Heart left ventricle (tissue), 16 donors: Measurements from ENCODE around the gene MACROD1. TPM values are rescaled to one million over a fixed set of nuclear protein-coding genes. Genes with fewer than 3 reads are reported as not detected.

Experiments
- ATAC-seq, 4 donors: fragments of 200-7000 bp; cut with Tn5 transposase; one replicate each; pipeline ENCODE4 v1.9.1; 2020 to 2022; ENCODE audit warnings: moderate library complexity in 4 of 4, mild to moderate bottlenecking in 3 of 4, moderate number of reproducible peaks in 1 of 4
- DNase-seq, 5 donors: peaks; one replicate each; pipeline ENCODE4 v3.0.0-alpha.2; 2020
- H3K27ac ChIP-seq, 12 donors: fragments of 200-600 bp; sonication (generic) in 4 of 12; one replicate each; pipeline versions ENCODE4 v1.5.0 to v1.8.0; 2016 to 2022; ENCODE audit warnings: mild to moderate bottlenecking in 2 of 12
- H3K27me3 ChIP-seq, 9 donors: fragments of 200-600 bp; sonication (generic) in 2 of 9; one replicate each; pipeline versions ENCODE4 v1.5.1 to v1.8.0; 2016 to 2022; ENCODE audit warnings: mild to moderate bottlenecking in 3 of 9
- H3K36me3 ChIP-seq, 9 donors: fragments of 200-600 bp; sonication (generic) in 2 of 9; one replicate each; pipeline versions ENCODE4 v1.5.0 to v1.8.0; 2018 to 2022; ENCODE audit warnings: mild to moderate bottlenecking in 2 of 9
- H3K4me1 ChIP-seq, 12 donors: fragments of 200-600 bp; sonication (generic) in 4 of 12; one replicate each; pipeline versions ENCODE4 v1.5.0 to v1.8.0; 2016 to 2022; ENCODE audit warnings: mild to moderate bottlenecking in 3 of 12
- H3K4me3 ChIP-seq, 12 donors: fragments of 200-600 bp; sonication (generic) in 4 of 12; one replicate each; pipeline versions ENCODE4 v1.5.0 to v1.8.0; 2017 to 2022; ENCODE audit warnings: mild to moderate bottlenecking in 9 of 12, moderate library complexity in 4 of 12
- H3K9me3 ChIP-seq, 12 donors: fragments of 200-600 bp; sonication (generic) in 4 of 12; one replicate each; pipeline versions ENCODE4 v1.5.0 to v1.8.0; 2016 to 2022; ENCODE audit warnings: mild to moderate bottlenecking in 1 of 12
- POLR2A ChIP-seq, 2 donors: fragments of 450-650 bp; IDR thresholded peaks; one replicate each; pipeline ENCODE4 v1.6.1; 2017; ENCODE audit warnings: antibody characterized with exemption in 2 of 2, mild to moderate bottlenecking in 2 of 2, moderate library complexity in 2 of 2
- WGBS, 4 donors: extraction: QIAGEN DNeasy Blood & Tissue Kit in 2 of 4; methylation state at CpG; one replicate each; pipeline versions ENCODE4 v1.1.5 to v1.1.7; 2013 to 2018; 5-methylcytosine and 5-hydroxymethylcytosine counted together
- intact Hi-C, 10 donors: fragments of 100-400 bp; cut with DNase I; formaldehyde crosslinking; loops; one replicate each; pipeline versions ENCODE4 v1.11.1 to v1.14.2; 2022
- polyA plus RNA-seq, 2 donors: library from polyadenylated mRNA; stranded (reverse); fragments of 200-250 nt; gene quantifications; one replicate each; pipeline ENCODE4 v1.2.3, GENCODE V29; 2013
- total RNA-seq, 9 donors: library from RNA; depleted of rRNA in 2 of 9; stranded (reverse); fragments of >200 nt in 2 of 9; fragmentation: NEBNext Ultra II Directional in 3 of 9; extraction: Animal tissue kit (Norgen Biotek cat#: 25700) in 3 of 9; gene quantifications; one replicate each; pipeline versions ENCODE4 v1.1.0 to v1.2.4, GENCODE V29; 2016 to 2023
- TF ChIP-seq, protein P1 (sequence below), 12 donors: fragments of 200-600 bp; sonication (generic) in 4 of 12; IDR thresholded peaks; one replicate each; pipeline versions ENCODE4 v1.5.0 to v1.8.0; 2018 to 2022; ENCODE audit warnings: antibody characterized with exemption in 12 of 12, mild to moderate bottlenecking in 5 of 12
- donor health status: ischemic (EF 13 %, LVEDD 7.1; RV severe dilation, severe dysfunction).
- donor health status: healthy with polysubstance abuse.
- donor health status: DM: no; HTN: yes; CAD: no.
- donor health status: DM: no; HTN: no; CAD: no.
- donor health status: ischemic (EF 25% LVEDD 6.9; RV normal size, moderate dysfunction).
- donor health status: ischemic (EF 25% LVEDD 5.7; RV mildly dilated, moderate dysfunction).
- donor health status: healthy.
- donor health status: DM: yes; HTN: yes; CAD: no.
- donor health status: ischemic (EF 35%, LVEDD 5.7; RV mildly dilated, moderate dysfunction).
- donor health status: nonischemic (EF 11% LVEDD 7.7; RV severe dilation, severe dysfunction).
- donor health status: DM: yes; HTN: yes; CAD: no.
- donor health status: PGD.
- donor health status: ischemic (EF 29% LVEDD 5.4; RV normal size, mild dysfunction).
- donor health status: nonischemic (EF 23%, LVEDD 6.1; RV moderate dilation, normal function).

The MACROD1 gene
- total and polyA plus RNA-seq, 11 donors = 48.9 to 287 (median 116) TPM

DNA sequence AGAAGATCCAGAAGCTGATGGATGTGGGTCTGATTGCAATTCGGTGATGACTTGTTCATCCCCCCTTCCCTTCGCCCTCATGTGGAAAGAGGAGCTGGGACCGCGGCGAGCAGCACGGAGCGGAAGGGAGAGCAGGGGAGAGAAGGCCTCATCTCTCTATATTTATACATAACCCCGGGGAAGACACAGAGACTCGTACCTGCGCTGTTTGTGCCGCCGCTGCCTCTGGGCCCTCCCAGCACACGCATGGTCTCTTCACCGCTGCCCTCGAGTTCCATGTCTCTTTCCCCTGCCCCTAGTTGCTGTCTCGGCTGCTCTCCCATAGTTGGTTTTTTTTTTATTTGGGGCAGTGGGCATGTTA is 38.1 kb upstream of the MACROD1 start:
- TF ChIP-seq POLR2A (IDR thresholded peaks at IDR 0.05) = no peak
- TF ChIP-seq, protein P1, sequence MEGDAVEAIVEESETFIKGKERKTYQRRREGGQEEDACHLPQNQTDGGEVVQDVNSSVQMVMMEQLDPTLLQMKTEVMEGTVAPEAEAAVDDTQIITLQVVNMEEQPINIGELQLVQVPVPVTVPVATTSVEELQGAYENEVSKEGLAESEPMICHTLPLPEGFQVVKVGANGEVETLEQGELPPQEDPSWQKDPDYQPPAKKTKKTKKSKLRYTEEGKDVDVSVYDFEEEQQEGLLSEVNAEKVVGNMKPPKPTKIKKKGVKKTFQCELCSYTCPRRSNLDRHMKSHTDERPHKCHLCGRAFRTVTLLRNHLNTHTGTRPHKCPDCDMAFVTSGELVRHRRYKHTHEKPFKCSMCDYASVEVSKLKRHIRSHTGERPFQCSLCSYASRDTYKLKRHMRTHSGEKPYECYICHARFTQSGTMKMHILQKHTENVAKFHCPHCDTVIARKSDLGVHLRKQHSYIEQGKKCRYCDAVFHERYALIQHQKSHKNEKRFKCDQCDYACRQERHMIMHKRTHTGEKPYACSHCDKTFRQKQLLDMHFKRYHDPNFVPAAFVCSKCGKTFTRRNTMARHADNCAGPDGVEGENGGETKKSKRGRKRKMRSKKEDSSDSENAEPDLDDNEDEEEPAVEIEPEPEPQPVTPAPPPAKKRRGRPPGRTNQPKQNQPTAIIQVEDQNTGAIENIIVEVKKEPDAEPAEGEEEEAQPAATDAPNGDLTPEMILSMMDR (IDR thresholded peaks at IDR 0.05) = no peak
- H3K4me3 ChIP-seq = no peak overlapping the region
- 86 to 89% (median 87%) methylated on average over 16 of the region's 16 CpGs for WGBS, 4 donors
- H3K36me3 ChIP-seq = peaks cover 0 to 69% (median 56%) of the 10 kb centered on the region in 9 donors
- no peaks in the 10 kb centered on the region for H3K27me3 ChIP-seq
- DNase-seq (peak in 2 of 5 donors; percentile 17 to 48), ATAC-seq (no peak)
- H3K9me3 ChIP-seq = no peaks in the 10 kb centered on the region
- H3K4me1 ChIP-seq = peaks cover 0 to 44% (median 27%) of the 10 kb centered on the region in 12 donors
- intact Hi-C loops = loop anchor here (1.0 to 5.0 kb wide), 7 partner anchors 95 to 153 kb away; partner anchors contain the start of genes CATSPERZ (in 6 of the 10), ESRRA (in 1 of the 10) and RPS6KA4 (in 1 of the 10)
- peak overlapping the region in 1 of 12 donors; percentile 44 for H3K27ac ChIP-seq

DNA sequence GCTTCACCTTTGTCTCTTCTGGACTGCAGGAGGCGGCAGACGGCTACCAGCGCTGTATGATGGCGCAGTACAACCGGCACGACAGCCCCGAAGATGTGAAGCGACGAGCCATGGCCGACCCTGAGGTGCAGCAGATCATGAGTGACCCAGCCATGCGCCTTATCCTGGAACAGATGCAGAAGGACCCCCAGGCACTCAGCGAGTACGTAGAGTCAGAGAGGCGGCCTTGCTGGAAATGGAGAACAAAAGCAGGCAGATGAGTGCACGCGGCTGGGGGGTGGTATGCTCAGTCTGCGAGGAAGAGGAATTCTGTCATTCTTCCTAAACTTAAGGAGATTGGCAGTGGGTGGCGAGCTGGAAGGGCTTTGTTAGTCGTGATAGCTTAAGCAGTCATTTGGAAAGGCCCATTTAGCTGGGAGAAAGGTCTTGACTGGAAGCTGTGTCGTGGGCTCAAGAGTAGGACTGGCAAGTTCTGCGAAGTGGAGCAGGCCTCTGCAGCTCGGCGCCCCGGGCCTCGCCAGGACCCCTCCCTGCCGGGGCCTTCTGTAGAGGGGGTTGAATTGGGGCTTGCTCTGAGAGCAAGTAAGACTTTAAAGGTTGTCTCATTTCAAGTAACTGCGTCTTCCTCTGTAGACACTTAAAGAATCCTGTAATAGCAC is 37.6 kb upstream of the MACROD1 start:
- 92 to 93% (median 93%) methylated on average over 27 of the region's 27 CpGs for WGBS, 4 donors
- Histone ChIP-seq H3K4me1 (peaks cover 0 to 39% (median 25%) of the 10 kb centered on the region in 12 donors), H3K4me3 (no peak overlapping the region), H3K27me3 (no peaks in the 10 kb centered on the region), H3K27ac (no peak overlapping the region), H3K36me3 (peaks cover 0 to 69% (median 61%) of the 10 kb centered on the region in 9 donors), H3K9me3 (no peaks in the 10 kb centered on the region)
- intact Hi-C loops = loop anchor here (1.0 to 5.0 kb wide), 7 partner anchors 96 to 154 kb away; partner anchors contain the start of genes CATSPERZ (in 6 of the 10), ESRRA (in 1 of the 10) and RPS6KA4 (in 1 of the 10)
- TF ChIP-seq, protein P1 (IDR thresholded peaks at IDR 0.05) = no peak
- no peak for TF ChIP-seq POLR2A (IDR thresholded peaks at IDR 0.05)
- ATAC-seq = no peak
- peak in 2 of 5 donors; percentile 26 to 44 for DNase-seq

DNA sequence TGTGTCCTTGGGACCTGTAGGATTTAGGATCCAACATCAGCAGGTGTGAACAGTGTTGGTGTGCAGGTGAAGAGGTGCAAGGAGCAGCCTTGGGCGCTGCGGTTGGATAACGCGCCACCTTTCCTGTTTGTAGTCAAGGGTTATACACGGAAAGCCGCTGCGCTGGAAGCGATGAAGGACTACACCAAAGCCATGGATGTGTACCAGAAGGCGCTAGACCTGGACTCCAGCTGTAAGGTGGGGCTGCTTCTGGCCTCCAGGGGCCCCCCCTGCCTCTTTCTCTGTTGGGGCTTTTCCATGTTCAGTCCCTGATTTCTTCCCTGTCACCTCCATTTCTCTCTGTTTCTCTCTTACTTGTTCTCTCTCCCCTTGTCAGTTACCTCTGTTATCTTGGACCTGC is 37.1 kb upstream of the MACROD1 start:
- DNase-seq = peak in 2 of 5 donors; percentile 18 to 24
- H3K4me1 ChIP-seq = peaks cover 0 to 33% (median 23%) of the 10 kb centered on the region in 12 donors
- H3K27me3 ChIP-seq = no peaks in the 10 kb centered on the region
- TF ChIP-seq, protein P1 (IDR thresholded peaks at IDR 0.05) = no peak
- no peak for TF ChIP-seq POLR2A (IDR thresholded peaks at IDR 0.05)
- H3K36me3 ChIP-seq = peaks cover 0 to 73% (median 67%) of the 10 kb centered on the region in 9 donors
- intact Hi-C loops = loop anchor here in 6 of 10 donors (5.0 kb wide), 2 partner anchors 99 to 154 kb away; partner anchors contain the start of genes CATSPERZ (in 5 of the 6) and RPS6KA4 (in 1 of the 6)
- no peaks in the 10 kb centered on the region for H3K9me3 ChIP-seq
- no peak overlapping the region for H3K27ac ChIP-seq
- 87 to 96% (median 94%) methylated on average over 9 of the region's 9 CpGs for WGBS, 4 donors
- no peak for ATAC-seq
- no peak overlapping the region for H3K4me3 ChIP-seq

DNA sequence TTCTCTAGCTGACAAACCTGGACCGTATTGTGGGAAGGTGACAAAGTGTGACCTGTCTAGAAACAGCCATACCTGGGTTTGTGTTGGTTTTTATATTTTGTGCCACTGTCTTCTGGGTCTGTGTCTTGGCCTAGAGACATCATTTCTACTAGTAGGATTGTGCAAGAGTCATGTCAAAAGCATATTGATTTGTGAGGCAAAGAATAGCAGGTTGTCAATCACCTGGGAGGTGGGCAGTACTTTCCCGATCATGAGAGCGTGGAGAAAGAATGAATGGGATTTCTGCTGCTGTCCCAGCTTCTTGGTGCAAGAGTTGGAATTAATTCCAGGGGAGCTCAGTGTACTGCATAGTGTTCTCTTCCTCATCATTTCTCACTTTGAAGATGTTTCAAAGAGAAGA is 35.6 kb upstream of the MACROD1 start:
- peaks cover 0 to 28% (median 14%) of the 10 kb centered on the region in 12 donors for H3K4me1 ChIP-seq
- no peak overlapping the region for H3K4me3 ChIP-seq
- intact Hi-C loops = loop anchor here in 6 of 10 donors (5.0 kb wide), 2 partner anchors 101 to 156 kb away; partner anchors contain the start of genes CATSPERZ (in 5 of the 6) and RPS6KA4 (in 1 of the 6)
- no peak overlapping the region for H3K27ac ChIP-seq
- TF ChIP-seq, protein P1 (IDR thresholded peaks at IDR 0.05) = no peak
- TF ChIP-seq POLR2A (IDR thresholded peaks at IDR 0.05) = no peak
- DNase-seq = peak in 1 of 5 donors; percentile 1
- H3K27me3 ChIP-seq = no peaks in the 10 kb centered on the region
- ATAC-seq = no peak
- peaks cover 0 to 88% (median 81%) of the 10 kb centered on the region in 9 donors for H3K36me3 ChIP-seq
- no peaks in the 10 kb centered on the region for H3K9me3 ChIP-seq
- WGBS, 4 donors = 59 to 80% (median 71%) methylated on average over 3 of the region's 3 CpGs
